ENCODE measurements around the gene DAPK1. TPM values are rescaled to one million over a fixed set of nuclear protein-coding genes. Genes with fewer than 3 reads are reported as not detected.

The DAPK1 gene
- total and polyA plus RNA-seq, 4 donors = 33.0 to 301 (median 94.1) TPM

DNA sequence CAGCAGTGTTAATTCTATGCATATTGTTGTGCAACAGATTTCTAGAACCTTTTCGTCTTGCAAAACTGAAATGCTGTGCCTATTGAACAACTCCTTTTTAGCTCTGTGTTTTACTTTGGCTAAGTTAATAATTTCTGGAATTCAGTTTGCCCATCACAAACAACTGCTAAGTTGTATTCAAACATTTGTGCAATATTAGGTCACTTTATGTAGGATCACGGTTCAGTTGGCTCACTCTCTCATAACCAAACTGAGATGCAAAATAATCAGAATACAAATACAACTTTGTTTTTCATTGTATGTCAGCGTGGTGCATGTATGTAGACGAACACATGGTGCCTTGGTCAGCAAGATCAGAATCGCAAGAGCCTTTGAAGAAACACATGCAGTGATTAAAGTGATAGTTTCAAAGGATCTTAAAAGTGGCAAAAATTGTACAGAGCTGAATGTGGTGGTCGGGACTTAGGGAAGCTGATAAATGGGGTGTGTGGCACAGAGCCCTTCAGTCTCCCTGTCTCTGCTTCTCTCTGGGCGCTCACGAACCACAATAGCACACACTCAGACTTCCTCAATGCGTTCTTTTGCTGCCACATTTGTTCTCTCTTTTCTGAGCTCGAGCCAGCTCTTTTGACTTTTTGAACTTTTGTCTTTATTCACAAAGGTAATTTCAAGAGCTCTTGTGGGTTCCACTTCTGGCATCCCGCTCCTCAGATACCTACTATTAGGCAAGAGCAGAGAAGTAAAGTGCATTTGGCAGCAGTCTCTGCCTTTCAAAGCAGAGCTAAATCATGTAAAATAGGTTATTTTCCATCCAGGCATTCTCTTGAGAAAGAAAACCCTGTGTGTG, 115.8 kb downstream of the DAPK1 start:
- peak; percentile 46 for ATAC-seq (ENCODE audit: insufficient read depth, low FRiP score)
- peaks cover 0 to 55% (median 20%) of the 10 kb centered on the region in 4 donors for H3K36me3 ChIP-seq (ENCODE audit: control insufficient read depth in 4 of 4, insufficient read depth in 4 of 4, low read length in 4 of 4)
- no peak overlapping the region for H3K4me3 ChIP-seq
- H3K9ac ChIP-seq (ENCODE audit: insufficient read depth in 1 of 2, low read length in 2 of 2) = no peak overlapping the region
- TF ChIP-seq, protein P1, sequence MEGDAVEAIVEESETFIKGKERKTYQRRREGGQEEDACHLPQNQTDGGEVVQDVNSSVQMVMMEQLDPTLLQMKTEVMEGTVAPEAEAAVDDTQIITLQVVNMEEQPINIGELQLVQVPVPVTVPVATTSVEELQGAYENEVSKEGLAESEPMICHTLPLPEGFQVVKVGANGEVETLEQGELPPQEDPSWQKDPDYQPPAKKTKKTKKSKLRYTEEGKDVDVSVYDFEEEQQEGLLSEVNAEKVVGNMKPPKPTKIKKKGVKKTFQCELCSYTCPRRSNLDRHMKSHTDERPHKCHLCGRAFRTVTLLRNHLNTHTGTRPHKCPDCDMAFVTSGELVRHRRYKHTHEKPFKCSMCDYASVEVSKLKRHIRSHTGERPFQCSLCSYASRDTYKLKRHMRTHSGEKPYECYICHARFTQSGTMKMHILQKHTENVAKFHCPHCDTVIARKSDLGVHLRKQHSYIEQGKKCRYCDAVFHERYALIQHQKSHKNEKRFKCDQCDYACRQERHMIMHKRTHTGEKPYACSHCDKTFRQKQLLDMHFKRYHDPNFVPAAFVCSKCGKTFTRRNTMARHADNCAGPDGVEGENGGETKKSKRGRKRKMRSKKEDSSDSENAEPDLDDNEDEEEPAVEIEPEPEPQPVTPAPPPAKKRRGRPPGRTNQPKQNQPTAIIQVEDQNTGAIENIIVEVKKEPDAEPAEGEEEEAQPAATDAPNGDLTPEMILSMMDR (IDR thresholded peaks at IDR 0.05; ENCODE audit: control extremely low read depth, extremely low read depth) = no peak
- H3K27me3 ChIP-seq (ENCODE audit: control insufficient read depth in 3 of 3, insufficient read depth in 3 of 3, low read length in 2 of 3) = no peaks in the 10 kb centered on the region
- 38 to 39% methylated on average over 10 to 11 of the region's 11 CpGs for WGBS, 2 donors
- H3K27ac ChIP-seq (ENCODE audit: low read depth in 1 of 2, low read length in 1 of 2) = peak overlapping the region in 1 of 2 donors; percentile 64
- peaks cover 0 to 62% (median 35%) of the 10 kb centered on the region in 5 donors for H3K4me1 ChIP-seq (ENCODE audit: control insufficient read depth in 5 of 5, insufficient read depth in 5 of 5, low read length in 5 of 5)
- peak; percentile 51 to 88 (median 77) for DNase-seq
- H3K9me3 ChIP-seq (ENCODE audit: control insufficient read depth in 4 of 4, insufficient read depth in 3 of 4, low read length in 3 of 4) = no peaks in the 10 kb centered on the region

- Histone ChIP-seq H3K27ac (ENCODE audit: low read depth in 1 of 2, low read length in 1 of 2) (peak overlapping the region in 1 of 2 donors; percentile 73), H3K36me3 (ENCODE audit: control insufficient read depth in 4 of 4, insufficient read depth in 4 of 4, low read length in 4 of 4) (peaks cover 0 to 56% (median 21%) of the 10 kb centered on the region in 4 donors), H3K27me3 (ENCODE audit: control insufficient read depth in 3 of 3, insufficient read depth in 3 of 3, low read length in 2 of 3) (no peaks in the 10 kb centered on the region), H3K9me3 (ENCODE audit: control insufficient read depth in 4 of 4, insufficient read depth in 3 of 4, low read length in 3 of 4) (no peaks in the 10 kb centered on the region), H3K4me1 (ENCODE audit: control insufficient read depth in 5 of 5, insufficient read depth in 5 of 5, low read length in 5 of 5) (peaks cover 0 to 62% (median 35%) of the 10 kb centered on the region in 5 donors), H3K9ac (ENCODE audit: insufficient read depth in 1 of 2, low read length in 2 of 2) (no peak overlapping the region), H3K4me3 (no peak overlapping the region)
- 47 to 57% methylated on average over 7 of the region's 7 CpGs for WGBS, 2 donors
- DNase-seq (no peak), ATAC-seq (ENCODE audit: insufficient read depth, low FRiP score) (peak; percentile 29)
- TF ChIP-seq, protein P1 (IDR thresholded peaks at IDR 0.05; ENCODE audit: control extremely low read depth, extremely low read depth) = no peak
Observed at GRCh38 chr9:87614397-87614796, 116.7 kb downstream of the DAPK1 start.

- no peak for ATAC-seq (ENCODE audit: insufficient read depth, low FRiP score)
- Histone ChIP-seq H3K27ac (ENCODE audit: low read depth in 1 of 2, low read length in 1 of 2) (peak overlapping the region in 1 of 2 donors; percentile 73), H3K36me3 (ENCODE audit: control insufficient read depth in 4 of 4, insufficient read depth in 4 of 4, low read length in 4 of 4) (peaks cover 0 to 58% (median 22%) of the 10 kb centered on the region in 4 donors), H3K27me3 (ENCODE audit: control insufficient read depth in 3 of 3, insufficient read depth in 3 of 3, low read length in 2 of 3) (no peaks in the 10 kb centered on the region), H3K9ac (ENCODE audit: insufficient read depth in 1 of 2, low read length in 2 of 2) (no peak overlapping the region), H3K9me3 (ENCODE audit: control insufficient read depth in 4 of 4, insufficient read depth in 3 of 4, low read length in 3 of 4) (no peaks in the 10 kb centered on the region), H3K4me3 (no peak overlapping the region), H3K4me1 (ENCODE audit: control insufficient read depth in 5 of 5, insufficient read depth in 5 of 5, low read length in 5 of 5) (peaks cover 0 to 55% (median 35%) of the 10 kb centered on the region in 5 donors)
- WGBS, 2 donors = 71 to 84% methylated on average over 6 of the region's 6 CpGs
- TF ChIP-seq, protein P1 (IDR thresholded peaks at IDR 0.05; ENCODE audit: control extremely low read depth, extremely low read depth) = no peak
- no peak for DNase-seq
Observed at GRCh38 chr9:87615136-87615535, 117.5 kb downstream of the DAPK1 start.

All from lung (tissue), 12 donors.